Keratinocyte (primary cell): ENCODE measurements around the gene B4GALNT2.

Source experiments
- CTCF ChIP-seq, 3 experiments: IDR thresholded peaks in 1 of 3; conservative IDR thresholded peaks in 1 of 3; optimal IDR thresholded peaks in 1 of 3; 2 replicates in 2 of 3; 3 replicates in 1 of 3; pipeline versions ENCODE3 to v1.5.1; 2011; ENCODE audit warnings: low read length in 3 of 3, mild to moderate bottlenecking in 3 of 3, moderate library complexity in 2 of 3, control low read depth in 1 of 3, inconsistent platforms in 1 of 3; ENCODE audit not compliant: insufficient read depth in 2 of 3; ENCODE audit errors: extremely low read depth in 1 of 3
- EZH2 ChIP-seq: IDR thresholded peaks from one replicate; pipeline ENCODE4 v1.6.1; 2012; ENCODE audit warnings: inconsistent platforms, mild to moderate bottlenecking, low read length, moderate library complexity

GRCh38 chr17:49204516-49204915, 71.9 kb downstream of the B4GALNT2 start:
- no peak for TF ChIP-seq CTCF (optimal IDR thresholded peaks at IDR 0.05 in 1 of 3, IDR thresholded peaks at IDR 0.05 in 1 of 3, conservative IDR thresholded peaks at IDR 0.05 in 1 of 3; ENCODE audit: extremely low read depth in 1 of 3, insufficient read depth in 2 of 3, low read length in 3 of 3)
- TF ChIP-seq EZH2, result no peak
